GM18873 (cell line): ENCODE measurements around the gene BIVM.
A peak's percentile ranks its signal among the peaks of the same experiment; 100 is the strongest.

ENCODE experiments used
- ATAC-seq: cut with Tn5 transposase; IDR thresholded peaks from one replicate; pipeline ENCODE4 v1.9.1; 2021; ENCODE audit warnings: mild to moderate bottlenecking, moderate library complexity, moderate number of reproducible peaks; ENCODE audit not compliant: unreplicated experiment, low FRiP score

The BIVM gene

DNA sequence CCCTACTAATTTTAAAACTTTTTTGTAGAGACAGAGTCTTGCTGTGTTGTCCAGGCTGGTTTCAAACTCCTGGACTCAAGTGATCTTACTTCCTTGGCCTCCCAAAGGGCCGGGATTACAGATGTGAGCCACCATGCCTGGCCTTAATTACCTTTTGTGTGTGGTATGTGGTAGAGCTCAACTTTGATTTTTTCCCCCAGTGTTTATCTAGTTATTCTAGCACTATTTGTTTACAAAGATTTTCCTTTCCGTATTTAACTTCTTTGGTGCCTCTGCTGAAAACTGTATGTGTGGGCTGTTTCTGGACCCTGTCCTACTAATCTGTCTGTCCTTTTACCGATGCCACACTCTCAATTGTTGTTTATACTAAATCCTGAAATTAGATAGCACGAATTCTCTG, 37.6 kb downstream of the BIVM start:
- no peak for ATAC-seq

DNA sequence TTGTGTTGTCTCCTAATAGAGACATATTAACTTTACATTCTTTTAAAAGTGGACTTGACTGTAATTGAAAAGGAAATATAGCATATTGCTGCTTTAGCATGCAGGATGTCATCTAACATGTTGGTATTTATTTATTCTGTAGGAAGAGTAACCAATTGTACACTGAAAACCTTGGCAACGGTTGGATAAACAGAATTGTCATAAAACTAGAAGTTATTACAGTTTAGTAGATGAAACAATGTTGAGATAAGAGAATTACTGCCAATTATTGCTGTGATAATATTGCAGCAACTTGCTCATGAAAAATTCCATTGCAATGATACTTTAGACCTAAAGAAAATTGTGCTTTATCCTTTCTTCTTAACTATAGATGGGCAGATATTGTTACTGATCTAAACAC, 39.4 kb downstream of the BIVM start:
- ATAC-seq, result no peak

DNA sequence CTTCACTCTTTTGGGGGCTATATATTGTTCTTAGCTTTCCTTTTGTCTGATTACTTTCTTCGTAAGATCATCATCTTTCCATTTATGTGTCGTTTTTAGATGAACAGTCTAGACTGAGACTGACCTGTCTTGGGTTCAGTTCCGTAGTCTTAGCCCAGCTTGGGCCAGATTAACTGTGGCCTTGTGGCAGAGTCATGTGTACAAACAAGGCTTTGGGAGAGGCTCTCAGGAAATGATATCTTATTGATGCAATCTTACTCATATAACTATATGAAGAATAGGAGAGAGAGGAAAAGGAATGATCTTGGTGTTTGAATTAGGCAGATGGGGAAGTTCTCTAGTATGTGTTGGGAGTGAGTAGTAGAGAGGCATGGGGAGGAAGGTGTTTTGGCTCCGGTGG, 40.1 kb downstream of the BIVM start:
- ATAC-seq, result no peak

DNA sequence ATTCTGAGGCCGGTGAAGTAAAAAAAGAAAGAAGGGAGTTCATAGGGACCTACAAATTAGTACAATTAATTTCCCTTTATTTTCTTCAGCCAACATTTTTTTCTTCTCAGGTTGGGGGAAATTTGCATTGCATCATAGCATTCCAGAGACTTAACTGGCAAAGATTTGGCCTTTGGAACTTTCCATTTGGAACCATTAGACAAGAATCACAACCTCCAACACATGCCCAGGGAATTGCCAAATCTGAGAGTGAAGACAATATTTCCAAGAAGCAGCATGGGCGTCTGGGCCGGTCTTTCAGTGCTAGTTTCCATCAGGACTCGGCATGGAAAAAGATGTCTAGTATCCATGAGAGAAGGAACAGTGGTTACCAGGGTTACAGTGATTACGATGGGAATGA, 40.5 kb downstream of the BIVM start:
- ATAC-seq, result no peak

DNA sequence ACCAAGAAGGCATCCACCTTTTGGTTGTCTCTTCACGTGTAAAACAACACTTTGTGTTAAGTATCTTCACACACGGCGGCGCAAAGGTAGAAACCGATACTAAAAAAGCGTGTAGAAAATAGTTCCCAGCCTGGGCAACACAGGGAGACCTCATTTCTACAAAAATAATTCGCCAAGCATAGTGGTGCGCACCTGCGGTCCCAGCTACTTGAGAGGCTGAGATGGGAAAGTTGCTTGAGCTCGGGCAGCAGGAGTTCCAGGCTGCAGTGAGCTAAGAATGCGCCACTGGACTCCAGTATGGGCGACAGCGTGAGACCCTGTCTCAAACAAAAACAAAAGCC, 46.3 kb downstream of the BIVM start:
- peak; percentile 25 for ATAC-seq

DNA sequence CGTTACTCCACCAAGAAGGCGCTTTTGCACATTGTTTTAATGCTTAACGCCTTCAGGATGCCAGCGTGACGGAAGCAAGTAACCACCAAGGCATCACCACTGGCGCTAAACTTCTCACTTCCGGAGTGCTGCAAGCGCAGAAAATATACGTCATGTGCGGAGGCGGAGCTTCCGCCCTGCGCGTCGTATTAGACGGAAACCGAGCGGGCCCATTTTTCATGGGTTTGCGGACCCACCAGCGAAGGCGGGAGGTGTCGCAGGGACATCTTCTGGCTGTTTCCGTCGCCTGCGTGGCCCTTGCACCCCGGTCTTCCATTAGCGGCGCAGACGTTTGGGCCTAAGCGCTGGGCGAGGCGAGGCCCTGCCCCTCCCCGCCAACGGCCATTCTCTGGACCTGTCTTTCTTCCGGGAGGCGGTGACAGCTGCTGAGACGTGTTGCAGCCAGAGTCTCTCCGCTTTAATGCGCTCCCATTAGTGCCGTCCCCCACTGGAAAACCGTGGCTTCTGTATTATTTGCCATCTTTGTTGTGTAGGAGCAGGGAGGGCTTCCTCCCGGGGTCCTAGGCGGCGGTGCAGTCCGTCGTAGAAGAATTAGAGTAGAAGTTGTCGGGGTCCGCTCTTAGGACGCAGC, 46.8 kb downstream of the BIVM start, which contains the start of gene ERCC5:
Gene ERCC5, plus strand, starts transcription at position 403 of the 631 bp plus-strand sequence. CDS start 235 bp downstream, outside the sequence.
- peak; percentile 81 for ATAC-seq

DNA sequence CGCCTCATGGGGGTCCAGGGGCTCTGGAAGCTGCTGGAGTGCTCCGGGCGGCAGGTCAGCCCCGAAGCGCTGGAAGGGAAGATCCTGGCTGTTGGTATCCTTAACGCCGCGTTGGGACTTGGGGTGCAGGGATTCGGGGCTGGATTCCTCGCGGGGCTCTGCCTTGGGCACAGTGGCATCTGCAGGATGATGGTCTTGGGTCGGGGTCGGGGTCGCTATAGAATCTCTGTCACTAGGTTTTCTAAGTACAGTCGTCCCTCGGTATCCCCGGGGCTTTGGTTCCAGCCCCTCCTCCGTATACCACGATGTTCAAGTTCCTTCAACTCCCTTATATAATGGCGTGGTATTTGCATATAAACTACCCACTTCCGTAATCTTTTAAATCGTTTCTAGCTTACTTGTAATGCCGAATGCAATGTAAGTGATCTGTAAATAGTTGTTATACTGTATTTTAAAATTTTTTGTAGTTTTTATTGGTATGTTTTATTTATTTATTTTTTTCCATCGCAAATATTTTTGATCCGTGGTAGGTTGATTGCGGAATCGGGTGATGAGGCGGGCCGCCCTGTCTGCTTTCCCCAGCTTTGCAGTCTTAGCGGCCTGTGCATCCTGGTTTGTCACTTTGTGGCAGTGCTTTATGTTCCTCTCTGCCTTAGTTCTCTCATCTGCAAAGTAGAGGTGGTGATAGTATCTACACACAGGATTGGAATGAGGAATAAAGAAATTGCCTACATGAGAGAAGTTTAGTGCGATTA, 47.5 kb downstream of the BIVM start:
- peak; percentile 31 for ATAC-seq

DNA sequence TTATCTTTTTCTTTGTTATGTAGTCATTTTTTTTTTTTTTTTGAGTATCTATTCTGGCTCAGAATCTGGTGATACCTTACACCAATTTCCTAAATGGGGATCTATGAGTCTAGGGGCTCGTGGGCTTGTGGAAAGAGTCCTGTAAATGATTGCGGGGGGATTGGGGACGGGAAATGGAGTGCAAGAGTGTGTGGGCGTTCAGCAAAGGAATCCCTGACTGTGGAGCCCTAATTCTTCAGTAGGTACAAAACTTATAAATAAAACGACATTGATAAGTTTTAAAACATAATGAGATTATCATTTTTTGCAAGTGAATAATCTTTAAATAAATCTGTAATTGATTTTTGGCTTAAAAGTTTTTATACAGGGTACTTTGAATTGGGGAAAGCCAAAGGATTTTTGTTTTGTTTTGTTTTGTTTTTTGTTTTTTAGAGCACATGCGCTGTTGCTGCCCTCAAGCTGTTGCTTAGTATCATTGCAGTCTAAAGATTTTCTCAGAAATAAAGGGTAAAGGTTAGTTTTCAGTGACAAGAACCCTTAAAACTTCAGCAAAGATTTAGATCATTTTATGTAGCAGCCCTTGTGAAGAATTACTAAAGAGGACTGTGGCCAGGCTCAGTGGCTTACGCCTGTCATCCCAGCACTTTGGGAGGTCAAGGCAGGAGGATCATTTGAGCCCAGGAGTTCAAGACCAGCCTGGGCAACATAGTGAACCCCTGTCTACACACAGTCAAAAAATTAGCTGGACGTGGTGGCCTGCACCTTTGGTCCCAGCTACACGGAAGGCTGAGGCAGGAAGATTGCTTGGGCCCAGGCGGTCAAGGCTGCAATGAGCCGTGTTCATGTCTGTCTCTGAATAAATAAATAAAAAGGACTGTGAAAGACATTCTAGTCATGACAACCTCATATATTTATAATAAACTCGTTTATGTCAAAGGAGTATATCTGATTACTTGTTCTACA, 48.6 kb downstream of the BIVM start:
- ATAC-seq, result no peak

DNA sequence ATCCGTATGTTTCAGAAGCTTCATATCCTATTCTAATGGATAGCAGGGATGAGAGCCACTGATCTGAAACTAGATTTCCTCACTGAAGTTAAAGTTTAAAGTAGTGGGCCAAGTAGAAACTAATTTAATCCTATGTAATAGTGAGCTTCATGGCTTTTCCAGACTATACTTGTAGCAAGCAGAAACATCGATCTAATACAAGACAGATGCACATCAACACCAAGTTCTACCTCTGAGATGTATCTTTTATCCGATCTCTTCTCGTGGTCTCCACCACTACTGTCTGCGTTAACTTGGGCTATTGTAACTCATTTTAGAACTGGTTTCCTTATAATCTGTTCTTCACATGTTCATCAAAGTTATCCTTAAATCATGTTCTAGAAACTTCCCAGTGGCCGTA, 50.0 kb downstream of the BIVM start:
- ATAC-seq, result no peak

DNA sequence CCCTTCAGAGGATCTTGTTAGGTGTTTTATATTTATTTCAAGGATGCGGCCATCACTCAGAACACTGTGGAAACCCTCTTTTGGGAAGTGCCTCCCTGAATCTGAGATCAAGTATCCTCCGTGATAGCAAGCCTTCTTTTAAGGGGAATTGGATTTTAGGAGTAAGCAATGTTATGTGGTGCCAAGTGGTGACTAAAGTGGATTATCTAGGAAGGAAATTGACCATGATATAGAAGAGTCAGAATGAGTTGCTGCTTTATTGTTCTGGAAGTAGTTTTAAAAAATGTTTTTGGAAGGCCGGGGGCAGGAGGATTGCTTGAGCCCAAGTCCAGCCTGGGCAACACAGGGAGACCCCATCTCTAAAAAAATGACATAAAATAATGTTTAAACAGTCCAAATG, 53.6 kb downstream of the BIVM start:
- ATAC-seq, result no peak

DNA sequence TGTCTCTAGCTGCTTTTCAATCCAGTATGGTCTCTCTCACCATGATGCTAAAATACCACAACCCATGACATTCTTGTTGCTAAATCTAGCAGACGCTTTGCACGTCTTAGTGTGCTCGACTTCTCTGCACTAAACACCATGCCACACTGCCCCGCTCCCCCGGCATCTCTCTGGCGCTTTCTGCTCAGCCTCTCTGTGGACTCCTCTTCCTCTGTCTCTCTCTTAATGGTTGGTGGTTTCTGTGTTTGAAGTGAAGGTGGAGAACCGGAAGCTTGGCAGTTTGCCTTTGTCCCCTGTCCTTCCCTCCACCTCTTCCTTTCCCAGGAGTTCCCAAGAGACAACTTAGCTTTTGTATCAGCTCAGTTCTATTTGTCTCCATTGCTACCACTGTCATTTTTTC, 55.8 kb downstream of the BIVM start:
- no peak for ATAC-seq

DNA sequence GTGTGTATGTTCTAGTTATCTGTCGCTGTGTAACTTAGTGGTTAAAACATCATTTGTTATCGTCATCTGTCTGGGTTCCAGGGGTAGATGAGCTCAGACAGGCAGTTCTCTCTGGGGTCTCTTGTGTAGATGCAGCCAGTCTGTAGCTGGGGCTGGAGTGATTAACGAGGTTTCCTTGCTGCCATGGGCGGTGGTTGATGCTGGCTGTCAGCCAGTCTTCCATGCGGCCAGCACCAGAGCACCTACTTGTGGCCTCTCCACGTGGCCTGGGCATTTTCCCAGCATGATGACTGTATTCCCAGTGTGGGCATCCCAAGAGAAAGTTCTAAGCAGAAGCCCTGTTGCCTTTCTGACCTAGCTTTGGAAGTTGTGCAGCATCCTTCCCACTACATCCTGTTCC, 57.6 kb downstream of the BIVM start:
- ATAC-seq, result no peak

DNA sequence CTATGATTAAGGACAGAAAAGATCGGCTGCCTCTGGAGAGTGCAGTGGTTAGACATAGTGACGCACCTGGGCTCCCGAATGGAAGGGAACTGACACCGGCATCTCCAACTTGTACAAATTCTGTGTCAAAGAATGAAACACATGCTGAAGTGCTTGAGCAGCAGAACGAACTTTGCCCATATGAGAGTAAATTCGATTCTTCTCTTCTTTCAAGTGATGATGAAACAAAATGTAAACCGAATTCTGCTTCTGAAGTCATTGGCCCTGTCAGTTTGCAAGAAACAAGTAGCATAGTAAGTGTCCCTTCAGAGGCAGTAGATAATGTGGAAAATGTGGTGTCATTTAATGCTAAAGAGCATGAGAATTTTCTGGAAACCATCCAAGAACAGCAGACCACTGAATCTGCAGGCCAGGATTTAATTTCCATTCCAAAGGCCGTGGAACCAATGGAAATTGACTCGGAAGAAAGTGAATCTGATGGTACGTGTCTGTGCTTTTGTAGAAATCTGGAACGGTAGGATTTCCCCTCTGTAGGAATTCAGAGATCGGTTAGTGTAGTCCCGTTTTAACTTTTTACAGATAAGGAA, 63.8 kb downstream of the BIVM start:
- no peak for ATAC-seq

DNA sequence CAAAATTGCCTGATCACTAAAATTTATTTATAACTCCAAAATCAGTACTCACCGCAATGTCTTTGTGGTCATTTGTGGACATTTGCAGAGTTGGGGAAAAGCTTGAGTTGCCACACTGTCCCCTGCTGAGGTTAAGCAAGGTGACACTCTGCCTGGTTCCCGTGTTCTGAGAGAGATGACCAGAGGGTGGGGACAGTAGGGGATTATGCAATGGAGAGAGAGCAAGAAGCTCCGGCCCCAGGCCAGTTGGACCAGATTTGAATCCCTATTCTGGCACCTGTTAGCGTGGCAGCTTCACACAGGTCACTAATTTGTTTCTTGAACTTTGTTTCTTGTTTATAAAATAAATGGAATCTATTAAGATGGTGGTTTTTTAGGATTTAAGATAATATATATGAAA, 64.7 kb downstream of the BIVM start:
- ATAC-seq, result no peak

DNA sequence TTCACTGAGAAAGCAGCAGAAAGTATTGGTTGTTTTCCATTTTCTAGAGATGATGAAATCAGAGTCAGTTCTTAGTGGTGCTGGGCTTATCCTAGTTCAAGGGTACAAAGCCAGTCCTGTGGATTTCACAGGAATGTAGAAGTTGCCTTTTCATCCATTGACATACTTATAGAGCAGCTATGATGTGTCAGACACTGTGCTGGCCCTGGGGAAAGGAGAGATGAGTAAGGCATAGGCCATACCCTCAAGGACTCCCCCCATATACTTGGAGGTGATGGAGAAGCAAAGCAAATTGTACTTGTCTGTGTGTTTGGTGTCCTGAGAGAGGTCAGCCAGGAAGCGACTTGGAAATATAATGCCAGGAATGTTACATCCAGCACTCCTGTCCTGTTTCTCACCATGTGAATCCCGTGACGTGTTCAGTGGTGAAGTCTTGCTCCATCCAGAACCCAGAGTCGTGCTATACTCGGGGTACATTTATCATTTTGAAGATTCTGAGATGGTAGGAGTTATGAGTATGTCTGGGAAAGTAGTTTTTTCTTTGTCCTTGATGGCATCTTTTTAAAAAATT, 69.5 kb downstream of the BIVM start:
- ATAC-seq, result no peak

DNA sequence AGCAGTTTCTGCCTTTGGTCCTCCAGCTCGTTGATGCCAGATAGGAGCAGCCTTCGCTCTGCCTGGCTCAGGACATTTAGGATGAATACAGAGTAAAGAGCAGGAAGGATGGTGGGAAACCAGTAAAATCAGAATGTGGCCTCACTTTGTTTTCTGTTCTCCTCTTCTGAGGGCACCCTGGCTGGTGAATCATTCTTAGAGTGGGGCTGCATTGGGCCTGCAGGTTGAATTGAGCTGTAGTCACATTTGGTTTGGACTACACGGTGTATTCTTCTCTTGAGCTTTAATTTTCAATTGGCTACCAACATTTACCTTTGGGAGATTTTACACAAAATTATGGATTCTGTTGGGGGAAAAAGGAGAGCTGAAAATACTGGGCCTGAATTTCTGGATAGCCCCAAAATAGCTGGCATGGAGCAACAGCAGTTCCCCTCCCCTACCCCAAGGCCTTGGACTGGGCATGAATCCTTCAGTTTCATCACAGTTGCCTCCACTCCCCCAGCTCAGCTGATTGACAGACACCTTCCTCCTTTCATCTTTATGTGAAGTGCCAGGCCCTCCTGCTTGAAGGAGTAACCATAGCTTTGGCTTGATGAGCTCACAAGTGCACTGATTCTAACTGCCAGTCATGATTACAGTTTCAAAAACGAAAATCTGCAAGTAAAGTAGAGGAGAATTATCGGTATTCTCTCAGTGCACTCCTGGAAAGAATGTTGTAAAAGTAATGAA, 71.2 kb downstream of the BIVM start:
- no peak for ATAC-seq

DNA sequence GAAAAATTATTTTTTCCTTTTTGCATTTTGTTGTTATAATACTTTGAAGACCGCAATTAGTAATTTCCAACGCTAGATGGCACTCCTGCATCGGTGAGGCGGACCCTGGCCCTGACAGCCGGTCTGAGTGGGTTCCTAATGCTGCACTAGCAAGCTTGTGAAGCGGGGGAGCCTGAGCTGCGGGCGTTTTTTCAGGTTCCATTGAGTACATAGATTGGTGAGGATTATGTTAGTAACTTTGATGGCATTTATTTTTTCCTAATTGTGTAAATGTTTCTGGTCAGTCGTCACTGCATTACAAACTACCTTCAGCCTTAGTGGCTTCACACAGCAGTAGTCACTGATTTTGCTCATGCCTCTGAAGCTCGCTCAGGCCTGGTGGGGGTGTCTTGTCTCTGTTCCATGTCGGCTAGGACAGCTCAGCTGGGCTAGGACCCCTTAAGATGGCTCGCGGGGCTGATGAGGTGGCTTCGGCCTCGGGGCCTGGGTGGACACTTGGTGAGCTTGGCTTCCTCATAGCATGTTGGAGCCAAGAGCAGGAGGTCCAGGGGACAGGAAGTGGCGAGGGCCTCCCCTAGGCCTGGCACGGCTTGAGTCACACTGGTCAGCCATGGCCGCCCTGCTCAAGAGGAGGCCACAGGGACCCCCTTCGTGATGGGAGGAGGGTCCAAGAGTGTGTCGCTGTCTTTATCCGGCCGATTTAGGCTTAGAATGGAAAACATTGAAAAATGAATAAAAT, 71.9 kb downstream of the BIVM start:
- peak; percentile 45 for ATAC-seq

DNA sequence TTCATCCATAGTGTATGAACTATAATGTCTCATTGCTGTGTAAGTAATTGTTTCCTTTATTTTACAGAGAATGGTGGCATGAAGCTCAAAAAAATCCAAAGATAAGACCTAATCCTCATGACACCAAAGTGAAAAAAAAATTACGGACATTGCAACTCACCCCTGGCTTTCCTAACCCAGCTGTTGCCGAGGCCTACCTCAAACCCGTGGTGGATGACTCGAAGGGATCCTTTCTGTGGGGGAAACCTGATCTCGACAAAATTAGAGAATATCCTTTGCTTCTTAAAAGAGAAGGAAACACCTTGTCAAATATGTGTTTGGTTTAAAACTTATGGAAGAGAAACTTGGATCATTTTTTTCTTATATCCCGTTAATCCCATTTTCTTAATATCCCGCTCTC, 73.2 kb downstream of the BIVM start:
- ATAC-seq, result no peak

DNA sequence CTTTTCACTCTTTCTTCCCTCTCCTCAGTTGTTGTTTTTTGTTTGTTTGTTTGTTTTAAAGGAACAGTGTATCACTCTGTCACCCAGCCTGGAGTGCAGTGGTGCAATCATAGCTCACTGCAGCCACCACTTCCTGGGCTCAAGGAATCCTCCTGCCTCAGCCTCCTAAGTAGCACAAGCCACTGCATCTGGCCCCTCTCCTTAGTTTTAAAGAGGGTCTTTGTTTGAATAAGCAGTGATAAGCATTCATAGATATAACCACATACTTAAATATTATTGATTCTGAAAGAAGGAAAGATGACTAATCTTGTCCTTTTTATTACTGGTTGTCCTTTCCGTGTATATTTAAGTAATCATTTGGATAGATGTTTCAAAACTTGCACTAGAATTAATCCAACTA, 73.6 kb downstream of the BIVM start:
- ATAC-seq, result no peak
